ENCODE data around the gene GPR34.

GPR34 gene

GRCh38 chrX:41711021-41711667 is 22.4 kb downstream of the GPR34 start:
- no peaks in the 10 kb centered on the region for H3K36me3 ChIP-seq (ENCODE audit: low read length)
- H3K9me3 ChIP-seq (ENCODE audit: insufficient read depth, low read length), result no peaks in the 10 kb centered on the region
- no peaks in the 10 kb centered on the region for H4K20me1 ChIP-seq (ENCODE audit: low read depth, low read length)
- H3K27me3 ChIP-seq (ENCODE audit: low read length), result no peaks in the 10 kb centered on the region
- H3K27ac ChIP-seq (ENCODE audit: low read depth, low read length), result no peak overlapping the region
- no peak for TF ChIP-seq EZH2phosphoT487 (conservative IDR thresholded peaks at IDR 0.05; ENCODE audit: low read length)
- TF ChIP-seq, protein P1, sequence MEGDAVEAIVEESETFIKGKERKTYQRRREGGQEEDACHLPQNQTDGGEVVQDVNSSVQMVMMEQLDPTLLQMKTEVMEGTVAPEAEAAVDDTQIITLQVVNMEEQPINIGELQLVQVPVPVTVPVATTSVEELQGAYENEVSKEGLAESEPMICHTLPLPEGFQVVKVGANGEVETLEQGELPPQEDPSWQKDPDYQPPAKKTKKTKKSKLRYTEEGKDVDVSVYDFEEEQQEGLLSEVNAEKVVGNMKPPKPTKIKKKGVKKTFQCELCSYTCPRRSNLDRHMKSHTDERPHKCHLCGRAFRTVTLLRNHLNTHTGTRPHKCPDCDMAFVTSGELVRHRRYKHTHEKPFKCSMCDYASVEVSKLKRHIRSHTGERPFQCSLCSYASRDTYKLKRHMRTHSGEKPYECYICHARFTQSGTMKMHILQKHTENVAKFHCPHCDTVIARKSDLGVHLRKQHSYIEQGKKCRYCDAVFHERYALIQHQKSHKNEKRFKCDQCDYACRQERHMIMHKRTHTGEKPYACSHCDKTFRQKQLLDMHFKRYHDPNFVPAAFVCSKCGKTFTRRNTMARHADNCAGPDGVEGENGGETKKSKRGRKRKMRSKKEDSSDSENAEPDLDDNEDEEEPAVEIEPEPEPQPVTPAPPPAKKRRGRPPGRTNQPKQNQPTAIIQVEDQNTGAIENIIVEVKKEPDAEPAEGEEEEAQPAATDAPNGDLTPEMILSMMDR (IDR thresholded peaks at IDR 0.05; ENCODE audit: insufficient read depth, low read length, poor library complexity, severe bottlenecking), result no peak
- H3K9me2 ChIP-seq (replicated peaks; ENCODE audit: insufficient read depth, low read length), result no peaks in the 10 kb centered on the region
- H3K79me2 ChIP-seq (ENCODE audit: insufficient read depth, low read length), result no peaks in the 10 kb centered on the region
- H3F3A ChIP-seq (ENCODE audit: insufficient read depth), result peaks cover 11% of the 10 kb centered on the region; the same call in 1 of the 2 replicates
- no peak overlapping the region for H2AFZ ChIP-seq (ENCODE audit: low read depth, low read length, severe bottlenecking)
- H3K4me3 ChIP-seq (ENCODE audit: insufficient read depth, low read length, poor library complexity, severe bottlenecking), result no peak overlapping the region
- H3K4me2 ChIP-seq (ENCODE audit: low read depth, low read length, poor library complexity, severe bottlenecking), result no peak overlapping the region
- H3K9ac ChIP-seq (ENCODE audit: low read length), result no peak overlapping the region

- no peak overlapping the region for H3K4me3 ChIP-seq (ENCODE audit: insufficient read depth, low read length, poor library complexity, severe bottlenecking)
- H3K4me2 ChIP-seq (ENCODE audit: low read depth, low read length, poor library complexity, severe bottlenecking), result no peak overlapping the region
- no peaks in the 10 kb centered on the region for H3K79me2 ChIP-seq (ENCODE audit: insufficient read depth, low read length)
- TF ChIP-seq, protein P1 (IDR thresholded peaks at IDR 0.05; ENCODE audit: insufficient read depth, low read length, poor library complexity, severe bottlenecking), result no peak
- TF ChIP-seq EZH2phosphoT487 (conservative IDR thresholded peaks at IDR 0.05; ENCODE audit: low read length), result no peak
- no peak overlapping the region for H3K9ac ChIP-seq (ENCODE audit: low read length)
- H3K27me3 ChIP-seq (ENCODE audit: low read length), result no peaks in the 10 kb centered on the region
- H3K36me3 ChIP-seq (ENCODE audit: low read length), result no peaks in the 10 kb centered on the region
- H3K9me2 ChIP-seq (replicated peaks; ENCODE audit: insufficient read depth, low read length), result no peaks in the 10 kb centered on the region
- H4K20me1 ChIP-seq (ENCODE audit: low read depth, low read length), result no peaks in the 10 kb centered on the region
- H3K27ac ChIP-seq (ENCODE audit: low read depth, low read length), result peak overlapping the region; percentile 48
- H2AFZ ChIP-seq (ENCODE audit: low read depth, low read length, severe bottlenecking), result no peak overlapping the region
- no peaks in the 10 kb centered on the region; the same call in 1 of the 2 replicates for H3K9me3 ChIP-seq (ENCODE audit: insufficient read depth, low read length)
- no peaks in the 10 kb centered on the region for H3F3A ChIP-seq (ENCODE audit: insufficient read depth)
Observed at GRCh38 chrX:41716222-41716621, 27.4 kb downstream of the GPR34 start.

DNA sequence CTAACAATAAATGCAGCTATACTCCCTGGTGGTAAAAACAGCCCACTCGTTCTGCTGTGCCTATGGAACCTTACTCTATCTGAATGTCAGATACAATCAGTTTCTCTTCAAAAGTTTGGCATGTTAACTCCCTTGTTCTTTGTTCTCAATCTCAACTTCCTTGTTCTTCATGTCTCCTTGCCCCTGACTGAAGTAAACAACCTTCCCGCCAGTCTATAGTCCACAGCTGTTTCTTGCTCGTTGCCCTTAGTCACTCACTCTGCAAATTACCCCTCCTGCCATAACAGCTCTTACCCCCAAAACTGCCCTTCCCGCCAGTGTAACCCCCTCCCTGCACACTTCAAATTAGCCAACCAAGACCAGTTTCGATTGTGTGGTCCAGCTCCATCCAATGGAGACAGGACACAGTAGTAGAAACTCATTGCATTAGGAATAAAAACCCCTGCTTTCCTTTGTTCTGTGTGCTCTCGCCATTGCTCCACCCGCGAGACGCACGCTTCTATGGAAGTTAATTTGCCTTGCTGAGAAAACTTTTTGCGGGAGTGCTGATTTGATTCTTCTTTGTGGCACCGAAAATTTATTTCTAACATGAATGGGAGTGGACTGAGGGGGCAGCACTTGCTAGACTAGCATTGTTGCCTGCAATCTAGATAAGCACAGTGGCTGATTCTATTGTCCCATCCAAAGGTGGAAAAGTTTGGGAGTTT is 28.1 kb downstream of the GPR34 start:
- no peaks in the 10 kb centered on the region for H3F3A ChIP-seq (ENCODE audit: insufficient read depth)
- H3K9ac ChIP-seq (ENCODE audit: low read length), result no peak overlapping the region
- H2AFZ ChIP-seq (ENCODE audit: low read depth, low read length, severe bottlenecking), result no peak overlapping the region
- peak overlapping the region; percentile 48 for H3K27ac ChIP-seq (ENCODE audit: low read depth, low read length)
- H4K20me1 ChIP-seq (ENCODE audit: low read depth, low read length), result no peaks in the 10 kb centered on the region
- no peak overlapping the region for H3K4me2 ChIP-seq (ENCODE audit: low read depth, low read length, poor library complexity, severe bottlenecking)
- H3K9me3 ChIP-seq (ENCODE audit: insufficient read depth, low read length), result no peaks in the 10 kb centered on the region; the same call in 1 of the 2 replicates
- no peaks in the 10 kb centered on the region for H3K36me3 ChIP-seq (ENCODE audit: low read length)
- H3K79me2 ChIP-seq (ENCODE audit: insufficient read depth, low read length), result no peaks in the 10 kb centered on the region
- no peaks in the 10 kb centered on the region for H3K9me2 ChIP-seq (replicated peaks; ENCODE audit: insufficient read depth, low read length)
- TF ChIP-seq EZH2phosphoT487 (conservative IDR thresholded peaks at IDR 0.05; ENCODE audit: low read length), result no peak
- TF ChIP-seq, protein P1 (IDR thresholded peaks at IDR 0.05; ENCODE audit: insufficient read depth, low read length, poor library complexity, severe bottlenecking), result no peak
- H3K4me3 ChIP-seq (ENCODE audit: insufficient read depth, low read length, poor library complexity, severe bottlenecking), result no peak overlapping the region
- no peaks in the 10 kb centered on the region for H3K27me3 ChIP-seq (ENCODE audit: low read length)

Measured in SU-DHL-6 (cell line).